Right atrium auricular region (tissue), 2 donors: Measurements from ENCODE around the gene LHX8. TPM values are rescaled to one million over a fixed set of nuclear protein-coding genes. Genes with fewer than 3 reads are reported as not detected.

Experiments
- DNase-seq: peaks from one replicate; pipeline ENCODE4 v3.0.0-alpha.2; 2019; ENCODE audit warnings: low spot score
- H3K27ac ChIP-seq, 2 donors: fragments of 200-600 bp; sonication (generic); 1 replicate in 1 of 2; 2 replicates in 1 of 2; pipeline ENCODE4 v1.5.1; 2016 to 2019
- H3K27me3 ChIP-seq, 2 donors: fragments of 200-600 bp; sonication (generic); one replicate each; pipeline versions ENCODE4 v1.5.1 to v1.6.0; 2017 to 2019
- H3K36me3 ChIP-seq: fragments of 200-600 bp; sonication (generic); one replicate; pipeline ENCODE4 v1.5.1; 2016
- H3K4me1 ChIP-seq, 2 donors: fragments of 200-600 bp; sonication (generic); one replicate each; pipeline versions ENCODE4 v1.5.1 to v1.6.0; 2017 to 2019
- H3K4me3 ChIP-seq, 2 donors: fragments of 200-600 bp; sonication (generic); 1 replicate in 1 of 2; 2 replicates in 1 of 2; pipeline ENCODE4 v1.5.1; 2017 to 2019; ENCODE audit warnings: mild to moderate bottlenecking in 1 of 2, moderate library complexity in 1 of 2
- H3K9me3 ChIP-seq, 2 donors: fragments of 200-600 bp; sonication (generic); one replicate each; pipeline ENCODE4 v1.5.1; 2019
- total RNA-seq, 2 donors: library from RNA; depleted of rRNA; stranded (reverse); fragments of >200 nt; gene quantifications; one replicate each; pipeline ENCODE4 v1.1.0, GENCODE V29; 2016
- TF ChIP-seq, protein P1 (sequence below), 2 donors: fragments of 200-600 bp; sonication (generic); IDR thresholded peaks; one replicate each; pipeline ENCODE4 v1.5.1; 2019; ENCODE audit warnings: antibody characterized with exemption in 2 of 2

Gene LHX8
- total RNA-seq, 2 donors from 2014 or later: not detected

DNA sequence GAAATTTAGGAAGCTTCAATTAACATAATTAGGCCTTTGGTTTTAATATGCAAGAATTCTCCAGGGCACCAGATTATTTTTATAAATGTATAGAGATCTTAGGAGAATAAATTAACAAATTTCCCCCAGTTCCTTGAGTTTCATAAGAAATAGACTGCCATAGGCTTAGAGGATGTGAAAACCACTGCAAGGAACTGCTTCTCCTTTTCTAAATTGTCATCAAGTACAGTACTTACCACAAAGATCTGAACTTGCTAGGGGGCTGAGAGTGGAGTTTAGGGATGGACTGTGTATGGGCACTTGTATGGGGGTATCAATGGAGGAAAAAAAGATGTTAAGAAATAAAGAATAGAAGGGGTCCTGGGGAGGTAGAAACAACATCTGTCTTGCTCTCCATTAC, 31.1 kb downstream of the LHX8 start:
- Histone ChIP-seq H3K4me1 (no peaks in the 10 kb centered on the region), H3K36me3 (no peaks in the 10 kb centered on the region), H3K27me3 (no peaks in the 10 kb centered on the region), H3K9me3 (no peaks in the 10 kb centered on the region), H3K4me3 (no peak overlapping the region), H3K27ac (no peak overlapping the region)
- DNase-seq: no peak
- TF ChIP-seq, protein P1, sequence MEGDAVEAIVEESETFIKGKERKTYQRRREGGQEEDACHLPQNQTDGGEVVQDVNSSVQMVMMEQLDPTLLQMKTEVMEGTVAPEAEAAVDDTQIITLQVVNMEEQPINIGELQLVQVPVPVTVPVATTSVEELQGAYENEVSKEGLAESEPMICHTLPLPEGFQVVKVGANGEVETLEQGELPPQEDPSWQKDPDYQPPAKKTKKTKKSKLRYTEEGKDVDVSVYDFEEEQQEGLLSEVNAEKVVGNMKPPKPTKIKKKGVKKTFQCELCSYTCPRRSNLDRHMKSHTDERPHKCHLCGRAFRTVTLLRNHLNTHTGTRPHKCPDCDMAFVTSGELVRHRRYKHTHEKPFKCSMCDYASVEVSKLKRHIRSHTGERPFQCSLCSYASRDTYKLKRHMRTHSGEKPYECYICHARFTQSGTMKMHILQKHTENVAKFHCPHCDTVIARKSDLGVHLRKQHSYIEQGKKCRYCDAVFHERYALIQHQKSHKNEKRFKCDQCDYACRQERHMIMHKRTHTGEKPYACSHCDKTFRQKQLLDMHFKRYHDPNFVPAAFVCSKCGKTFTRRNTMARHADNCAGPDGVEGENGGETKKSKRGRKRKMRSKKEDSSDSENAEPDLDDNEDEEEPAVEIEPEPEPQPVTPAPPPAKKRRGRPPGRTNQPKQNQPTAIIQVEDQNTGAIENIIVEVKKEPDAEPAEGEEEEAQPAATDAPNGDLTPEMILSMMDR (IDR thresholded peaks at IDR 0.05): no peak

DNA sequence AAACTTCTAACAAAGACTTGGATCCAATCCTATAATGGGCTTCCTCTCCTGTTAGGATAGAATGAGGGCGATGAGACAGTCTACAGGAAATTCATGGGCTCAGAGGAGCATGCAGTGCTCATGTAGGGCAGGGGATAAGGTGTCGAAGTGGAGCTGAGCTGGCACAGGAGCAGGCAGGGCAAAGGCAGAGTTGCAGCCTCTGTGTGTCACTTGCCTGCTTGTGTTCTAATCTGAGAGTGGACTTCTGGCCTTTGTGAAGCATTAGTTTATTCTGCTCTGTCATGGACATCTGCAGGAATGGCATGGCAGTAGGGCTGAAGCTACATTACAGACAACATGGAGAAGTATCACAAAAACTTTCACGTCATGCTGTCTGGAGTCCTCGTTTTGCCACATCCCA, 32.6 kb downstream of the LHX8 start:
- TF ChIP-seq, protein P1 (IDR thresholded peaks at IDR 0.05): no peak
- no peaks in the 10 kb centered on the region for H3K9me3 ChIP-seq
- no peak for DNase-seq

DNA sequence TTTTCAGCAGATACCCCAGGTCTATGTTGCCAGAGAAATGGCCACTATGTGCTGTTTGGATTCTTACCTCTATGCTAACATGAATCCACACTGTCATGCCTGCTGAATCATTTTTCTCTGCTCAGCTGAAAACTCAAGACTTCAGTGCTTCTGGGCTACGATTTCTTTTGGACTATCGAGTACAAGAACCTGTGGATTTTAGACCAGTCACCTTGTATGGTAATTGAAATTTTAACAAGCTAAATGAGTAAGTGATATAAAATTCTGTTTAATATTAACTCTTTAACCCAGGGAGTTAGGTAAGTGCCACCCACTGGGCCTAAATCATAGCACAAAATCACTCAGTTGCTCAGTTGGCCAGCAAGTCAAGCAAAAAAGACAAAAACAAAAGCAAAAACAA, 35.8 kb downstream of the LHX8 start:
- H3K27ac ChIP-seq: no peak overlapping the region
- H3K9me3 ChIP-seq: no peaks in the 10 kb centered on the region
- H3K36me3 ChIP-seq: no peaks in the 10 kb centered on the region
- no peaks in the 10 kb centered on the region for H3K27me3 ChIP-seq
- TF ChIP-seq, protein P1 (IDR thresholded peaks at IDR 0.05): no peak
- no peak overlapping the region for H3K4me3 ChIP-seq
- no peaks in the 10 kb centered on the region for H3K4me1 ChIP-seq
- no peak for DNase-seq

More for the DNA sequence above, 32.6 kb downstream of the LHX8 start:
- Histone ChIP-seq H3K36me3 (no peaks in the 10 kb centered on the region), H3K27ac (no peak overlapping the region), H3K27me3 (no peaks in the 10 kb centered on the region), H3K4me3 (no peak overlapping the region), H3K4me1 (no peaks in the 10 kb centered on the region)

DNA sequence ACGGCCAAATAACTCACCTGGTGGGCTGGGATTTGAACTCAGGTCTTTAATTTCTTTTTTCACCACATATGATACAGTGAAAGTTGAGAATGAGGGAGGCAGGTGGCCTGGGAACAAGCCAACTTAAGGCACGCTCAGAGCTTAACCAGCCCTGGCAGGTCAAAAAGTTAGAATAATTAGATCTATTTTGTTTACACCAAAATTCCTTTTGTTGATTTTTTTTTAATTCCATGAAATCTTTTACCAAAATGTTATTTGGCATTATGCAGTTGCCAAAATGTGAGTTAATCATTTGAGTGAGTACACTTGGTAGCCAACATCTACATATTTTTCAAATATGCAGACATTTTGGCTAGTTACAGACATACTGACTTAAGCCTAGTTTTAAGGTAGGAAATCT, 36.8 kb downstream of the LHX8 start:
- no peaks in the 10 kb centered on the region for H3K4me1 ChIP-seq
- no peak overlapping the region for H3K4me3 ChIP-seq
- no peaks in the 10 kb centered on the region for H3K9me3 ChIP-seq
- TF ChIP-seq, protein P1 (IDR thresholded peaks at IDR 0.05): no peak
- H3K36me3 ChIP-seq: no peaks in the 10 kb centered on the region
- DNase-seq: no peak
- no peak overlapping the region for H3K27ac ChIP-seq
- H3K27me3 ChIP-seq: no peaks in the 10 kb centered on the region

GRCh38 chr1:75171876-75172275, 37.7 kb downstream of the LHX8 start:
- H3K27ac ChIP-seq: no peak overlapping the region
- no peaks in the 10 kb centered on the region for H3K27me3 ChIP-seq
- H3K4me1 ChIP-seq: no peaks in the 10 kb centered on the region
- DNase-seq: no peak
- H3K36me3 ChIP-seq: no peaks in the 10 kb centered on the region
- H3K9me3 ChIP-seq: no peaks in the 10 kb centered on the region
- H3K4me3 ChIP-seq: no peak overlapping the region
- TF ChIP-seq, protein P1 (IDR thresholded peaks at IDR 0.05): no peak

DNA sequence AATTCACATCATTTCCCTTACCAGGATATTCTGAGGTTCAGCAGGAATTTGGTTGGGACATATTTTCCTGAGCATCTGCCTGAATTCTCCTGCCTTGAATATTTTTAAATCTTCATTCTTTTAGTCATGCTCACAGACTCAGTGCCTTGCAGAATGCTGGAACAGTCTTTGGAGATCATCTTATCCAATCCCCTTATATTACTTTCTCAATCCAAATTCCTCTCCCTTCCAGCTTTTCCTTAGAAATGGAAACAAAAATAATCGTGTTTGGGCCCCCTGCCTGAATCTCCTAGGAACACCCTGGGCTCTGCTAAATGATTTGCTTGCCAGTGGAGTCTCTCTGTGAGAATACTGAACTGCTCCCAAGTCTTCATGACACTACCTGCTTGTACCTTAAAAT, 38.4 kb downstream of the LHX8 start:
- H3K4me1 ChIP-seq: no peaks in the 10 kb centered on the region
- no peak for DNase-seq
- H3K27ac ChIP-seq: no peak overlapping the region
- TF ChIP-seq, protein P1 (IDR thresholded peaks at IDR 0.05): no peak
- no peaks in the 10 kb centered on the region for H3K27me3 ChIP-seq
- no peaks in the 10 kb centered on the region for H3K36me3 ChIP-seq
- H3K9me3 ChIP-seq: no peaks in the 10 kb centered on the region
- H3K4me3 ChIP-seq: no peak overlapping the region
